GM21423 (cell line): ENCODE data around the gene TMEM129.
"Not testable (repeated sequence)": the region's sequence is repeated elsewhere in the genome, so short reads cannot be mapped to it uniquely, and the experiment has no call there.

Source experiments
- ATAC-seq: cut with Tn5 transposase; IDR thresholded peaks from one replicate; pipeline ENCODE4 v1.9.1; 2021; ENCODE audit warnings: mild to moderate bottlenecking, moderate library complexity; ENCODE audit not compliant: unreplicated experiment

Gene TMEM129

DNA sequence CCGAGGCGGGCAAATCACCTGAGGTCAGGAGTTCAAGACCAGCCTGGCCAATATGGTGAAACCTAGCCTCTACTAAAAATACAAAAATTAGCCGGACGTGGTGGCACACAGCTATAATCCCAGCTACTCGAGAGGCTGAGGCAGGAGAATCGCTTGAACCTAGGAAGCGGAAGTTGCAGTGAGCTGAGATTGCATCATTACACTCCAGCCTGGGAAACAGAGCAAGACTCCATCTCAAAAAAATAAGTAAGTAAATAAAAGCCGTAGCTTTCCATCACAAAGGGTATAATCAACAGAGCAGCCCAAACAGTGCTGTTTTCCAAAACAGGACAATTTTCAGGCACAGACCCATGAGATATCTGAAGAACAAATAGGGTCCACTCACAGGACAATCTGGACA lies 19.5 kb downstream of the TMEM129 start:
- ATAC-seq = not testable (repeated sequence)

- no peak for ATAC-seq
Observed at GRCh38 chr4:1695913-1696312, 25.2 kb downstream of the TMEM129 start.

DNA sequence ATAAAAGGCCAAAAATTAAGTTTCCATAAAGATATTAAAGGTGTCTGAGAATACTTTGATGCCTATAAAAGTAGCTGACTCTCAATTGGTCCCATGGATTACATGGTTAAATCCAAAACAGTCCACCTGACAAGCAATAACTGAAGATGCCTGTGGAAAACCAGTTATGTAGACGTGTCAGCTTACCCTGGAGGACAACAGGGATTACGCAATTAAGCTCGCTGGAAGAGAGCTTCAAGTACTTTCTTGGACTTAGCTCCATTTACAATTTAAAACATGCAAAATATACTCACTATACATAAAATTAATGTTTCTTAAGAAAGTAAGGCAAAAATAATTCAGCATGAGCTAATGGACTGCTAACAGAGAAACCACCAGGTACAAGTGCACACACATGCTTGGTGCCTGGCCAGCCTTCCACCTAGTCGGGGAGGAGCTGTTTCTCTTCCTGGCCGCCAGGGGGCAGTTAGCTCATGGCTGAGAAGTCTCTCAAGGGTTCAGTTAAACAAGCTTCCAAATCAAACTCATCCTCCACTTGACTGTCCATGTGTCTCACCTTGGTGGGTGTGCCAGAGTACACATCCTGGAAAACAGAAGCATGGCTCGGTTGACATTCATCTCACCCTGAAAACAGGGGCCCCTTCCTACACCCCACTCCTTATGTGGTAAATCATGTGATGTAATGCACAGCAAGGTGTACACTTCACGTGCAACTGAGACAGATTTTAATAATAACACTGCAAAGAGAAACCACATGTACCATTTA lies 27.8 kb downstream of the TMEM129 start:
- ATAC-seq = peak; percentile 78

DNA sequence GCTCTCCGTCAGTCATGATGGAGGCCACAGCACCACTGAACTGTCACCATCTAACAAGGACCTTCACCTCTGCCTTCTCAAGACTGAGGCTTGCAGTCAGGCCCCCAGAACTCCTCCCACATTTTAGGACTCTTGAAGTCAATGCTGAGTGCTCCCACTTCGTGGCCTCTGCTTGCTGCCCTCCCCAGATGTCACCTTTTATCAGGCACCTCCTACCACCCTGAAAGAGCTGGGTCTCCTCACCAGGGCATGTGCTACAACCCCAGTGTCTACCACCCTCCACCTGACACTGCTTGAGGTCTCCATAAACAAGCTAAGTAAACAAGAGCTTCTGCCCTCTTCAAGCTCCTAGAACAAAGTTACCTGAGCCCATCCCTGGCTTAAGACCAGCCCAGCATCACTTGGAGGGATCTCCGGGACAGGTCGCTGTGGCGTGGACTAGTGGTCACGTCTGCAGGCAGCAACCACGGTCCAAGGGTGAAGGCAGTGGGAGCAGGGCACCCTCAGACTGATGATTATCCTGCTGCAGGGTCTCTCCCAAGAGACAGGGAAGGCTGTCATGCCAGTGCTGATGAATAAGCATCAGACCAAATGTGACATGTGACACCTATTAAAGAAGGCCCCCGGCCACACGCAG lies 29.3 kb downstream of the TMEM129 start:
- no peak for ATAC-seq

DNA sequence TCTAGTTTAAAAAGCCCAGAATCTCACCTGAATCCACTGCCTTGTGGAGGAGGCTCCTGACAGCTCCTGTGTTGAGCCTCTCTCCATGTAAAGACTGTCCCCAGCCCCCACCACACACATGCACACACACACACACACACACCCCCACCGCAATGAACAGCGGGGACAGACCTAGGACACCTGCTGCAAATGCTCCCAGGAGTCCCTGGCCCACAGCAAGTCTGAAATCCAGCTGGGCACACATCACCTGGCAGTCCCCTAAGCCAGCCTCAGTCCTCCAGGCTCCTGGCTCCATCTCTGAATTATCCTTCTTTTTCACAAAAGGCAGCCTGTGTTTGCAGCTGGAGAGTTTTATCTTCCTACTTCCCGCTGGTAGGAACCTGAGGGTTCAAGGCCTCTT lies 30.4 kb downstream of the TMEM129 start:
- ATAC-seq = no peak

DNA sequence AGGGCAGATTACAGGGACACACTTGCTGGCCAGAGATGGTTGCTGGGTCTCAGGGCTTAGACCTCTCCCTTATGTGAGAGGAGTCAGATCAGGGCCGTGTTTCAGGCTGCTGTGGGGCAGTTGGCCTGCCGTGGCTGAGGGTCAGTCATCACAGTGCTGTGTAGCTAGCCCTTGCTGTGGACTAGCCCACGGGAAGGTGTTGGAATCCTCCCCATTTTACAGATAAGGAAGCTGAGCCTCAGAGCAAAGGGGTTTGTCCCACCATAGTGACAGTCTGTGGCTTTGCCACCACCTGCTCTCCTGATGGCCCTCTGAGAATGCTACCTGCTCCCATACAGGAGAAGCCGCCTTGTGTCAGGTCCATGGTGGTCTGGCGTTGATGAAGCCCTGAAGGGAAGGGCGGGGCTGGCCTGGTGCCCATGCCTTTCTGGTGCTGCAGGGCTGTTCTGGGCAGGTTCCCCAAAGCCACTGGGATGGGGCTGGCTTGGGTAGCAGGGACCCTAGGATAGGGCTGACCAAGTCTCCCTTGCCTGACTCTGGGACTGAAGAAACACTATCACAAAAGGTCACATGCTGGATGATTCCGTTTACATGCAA lies 34.6 kb downstream of the TMEM129 start:
- no peak for ATAC-seq

DNA sequence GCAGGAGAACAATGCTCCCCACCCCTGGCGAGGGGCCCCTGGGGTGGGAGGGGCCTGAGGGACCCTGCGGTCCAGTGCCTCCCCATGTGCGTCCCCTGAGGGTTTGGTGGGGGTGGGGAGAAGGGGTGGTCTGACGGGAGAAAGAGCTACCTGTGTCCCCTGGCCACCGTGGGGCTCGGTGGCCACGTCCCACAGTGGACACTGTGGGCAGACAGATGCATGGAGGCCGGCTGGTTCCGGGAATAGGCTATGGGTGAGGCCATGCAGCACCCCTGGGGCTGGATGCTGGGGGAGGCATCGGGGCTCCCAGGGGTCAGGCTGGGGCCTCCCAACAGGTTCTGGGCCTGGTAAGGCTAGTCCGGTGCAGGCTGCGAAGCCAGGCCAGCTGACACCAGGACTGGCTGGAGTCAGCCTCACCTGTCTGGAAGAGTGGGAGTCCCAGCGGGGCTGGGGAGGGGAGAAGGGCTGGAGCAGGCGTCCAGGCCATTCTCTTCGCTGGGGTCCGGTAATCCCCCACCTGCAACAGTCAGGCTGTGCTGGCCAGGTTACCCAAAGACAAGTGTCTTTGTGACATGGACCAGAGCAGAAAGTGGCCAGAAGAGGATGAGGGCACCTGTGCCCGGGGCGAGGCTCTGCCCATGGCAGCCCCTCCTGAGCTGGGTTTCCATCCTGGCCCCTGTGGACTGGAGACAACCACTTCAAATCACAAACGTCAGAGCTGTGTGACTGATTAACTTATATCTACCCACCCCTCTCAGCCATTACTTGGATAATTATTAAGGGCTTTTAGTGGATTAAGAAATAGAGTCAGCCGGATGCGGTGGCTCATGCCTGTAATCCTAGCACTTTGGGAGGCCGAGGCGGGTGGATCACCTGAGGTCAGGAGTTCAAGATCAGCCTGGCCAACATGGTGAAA lies 35.6 kb downstream of the TMEM129 start:
- ATAC-seq = no peak

DNA sequence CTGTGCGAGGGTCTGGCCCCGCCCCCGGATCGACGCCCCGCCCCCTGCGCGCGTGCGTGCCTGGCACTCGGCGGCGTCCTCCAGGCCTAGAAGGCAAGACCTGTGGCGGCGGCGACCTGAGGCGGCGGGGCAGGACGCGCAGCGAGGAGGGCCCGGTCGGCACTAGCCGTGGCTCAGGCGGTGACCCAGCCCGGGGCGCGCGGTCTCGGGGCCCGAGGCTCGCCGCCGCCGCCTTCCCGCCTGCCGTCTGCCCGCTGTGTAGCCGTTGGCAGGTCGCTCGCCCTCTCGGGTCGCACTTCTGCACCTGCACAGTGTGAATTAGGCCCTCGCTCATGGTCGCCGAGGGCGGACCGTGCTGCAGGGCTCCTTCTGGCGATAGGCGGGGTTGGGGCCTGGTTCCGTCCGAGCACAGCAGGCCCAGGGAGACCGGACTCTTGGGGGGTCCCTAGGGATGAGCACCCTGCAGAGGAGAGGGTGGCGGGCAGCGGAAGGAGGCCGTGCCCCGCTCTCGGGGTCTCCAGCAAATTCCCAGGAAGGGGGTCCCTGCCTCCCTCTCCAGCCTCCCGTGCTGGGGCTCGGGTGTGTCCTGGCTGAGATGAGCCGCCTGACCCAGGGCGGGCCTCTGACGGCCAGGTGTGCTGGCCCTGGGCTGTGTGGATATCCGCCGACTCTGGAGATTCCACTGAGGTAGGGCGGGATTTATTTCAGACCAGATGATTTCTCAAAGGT lies 36.5 kb downstream of the TMEM129 start:
- ATAC-seq = no peak

DNA sequence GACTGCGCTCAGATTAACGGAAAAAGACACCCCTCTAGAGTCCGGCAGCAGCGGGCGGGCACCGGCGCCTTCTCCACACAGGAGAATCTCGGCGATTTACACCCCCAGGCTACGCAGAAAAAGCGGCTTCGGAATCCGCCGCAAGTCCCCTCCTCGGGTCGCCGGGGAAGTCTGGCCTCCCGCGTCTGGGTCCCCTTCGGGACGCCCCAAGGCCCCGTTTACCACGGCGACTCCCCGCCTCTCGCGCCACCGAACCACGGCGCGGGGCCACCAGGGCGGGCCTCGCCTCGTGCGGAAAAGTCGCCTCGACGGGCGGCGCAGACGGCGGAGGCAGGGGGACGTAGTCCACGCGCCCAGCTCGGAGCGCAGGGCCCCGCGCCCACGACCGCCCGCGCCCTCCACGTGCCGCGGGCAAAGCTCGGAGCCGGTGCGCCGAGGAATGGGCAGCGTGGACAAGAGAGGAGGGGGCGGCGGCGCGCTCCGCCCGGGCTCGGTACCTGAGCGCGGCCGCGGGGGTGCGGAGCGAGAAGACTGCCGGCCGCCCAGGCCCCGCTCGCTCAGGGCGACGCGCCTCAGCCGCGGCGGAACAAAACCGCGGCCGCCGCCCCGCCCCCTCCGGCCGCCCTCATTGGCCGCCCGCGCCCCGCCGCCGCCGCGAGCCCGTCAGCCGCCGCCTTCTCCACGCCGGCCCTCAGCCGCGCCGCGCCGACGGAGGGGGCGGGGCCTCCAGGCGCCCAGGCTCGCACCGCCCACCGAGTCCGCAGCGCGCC lies 37.2 kb downstream of the TMEM129 start, which contains the start of gene FAM53A:
Gene FAM53A, minus strand, starts transcription at position 578 of the 770 bp plus-strand sequence. CDS start 15,572 bp downstream, outside the sequence.
- peak; percentile 86 for ATAC-seq

DNA sequence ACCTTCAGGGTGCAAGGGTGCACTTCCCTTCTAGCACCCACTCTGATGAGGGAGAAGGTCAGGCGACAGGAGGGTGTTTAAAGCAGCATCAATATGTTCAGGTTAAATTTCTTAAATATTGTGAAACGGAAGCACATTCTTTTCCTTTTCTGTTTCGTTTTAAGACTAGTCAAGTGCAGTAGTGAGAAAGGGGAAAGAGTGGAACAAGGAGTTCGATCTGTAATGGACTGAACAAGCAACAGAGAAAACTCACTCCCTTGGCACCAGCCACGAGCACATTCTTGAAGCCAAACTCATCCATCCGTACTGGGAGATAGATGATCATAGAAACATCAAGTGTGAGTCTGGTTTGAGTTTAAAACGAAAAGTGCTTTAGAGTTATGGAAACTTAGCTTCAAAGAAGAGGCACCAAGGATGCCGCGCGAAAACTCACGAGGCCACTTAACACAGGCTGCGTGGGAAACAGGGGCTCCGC lies 37.8 kb downstream of the TMEM129 start:
- no peak for ATAC-seq

DNA sequence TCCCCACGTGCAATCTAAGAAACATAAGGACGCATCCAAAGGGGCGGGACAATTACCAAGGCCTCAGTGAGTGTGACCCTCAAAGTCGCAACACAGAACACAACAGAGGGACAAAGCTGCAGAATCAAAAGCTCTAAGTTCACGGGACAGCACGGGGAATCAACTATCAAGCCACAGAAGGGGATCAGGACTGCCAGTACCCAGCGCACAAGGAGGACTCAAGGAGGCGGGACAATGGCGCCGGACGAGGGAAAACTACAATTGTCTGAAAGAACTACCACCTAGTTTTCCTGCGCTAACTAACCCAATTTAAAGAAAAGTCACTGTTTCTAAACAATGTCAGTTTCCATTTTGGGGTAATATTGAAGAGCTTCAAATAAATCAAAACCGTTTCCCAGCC lies 38.3 kb downstream of the TMEM129 start:
- no peak for ATAC-seq

- ATAC-seq = no peak
Observed at GRCh38 chr4:1678244-1678643, 42.9 kb downstream of the TMEM129 start.

GRCh38 chr4:1676605-1677525 lies 44.3 kb downstream of the TMEM129 start:
- no peak for ATAC-seq

DNA sequence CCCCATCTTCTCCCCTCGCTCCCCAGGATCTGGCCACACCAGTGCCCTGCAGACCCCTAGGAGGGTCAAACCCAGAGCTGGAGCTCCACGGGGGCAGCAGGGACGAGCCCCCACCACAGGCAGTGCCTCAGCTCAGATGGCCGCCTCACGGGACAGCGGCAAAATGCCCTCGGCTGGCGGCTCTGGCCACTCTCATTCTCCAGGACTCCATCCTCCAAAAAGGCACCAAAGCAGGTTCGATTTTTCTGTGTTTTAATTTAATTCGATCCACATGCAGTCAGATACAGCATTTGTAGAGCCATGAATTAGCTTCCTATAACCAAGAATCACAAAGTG lies 45.4 kb downstream of the TMEM129 start:
- ATAC-seq = no peak

DNA sequence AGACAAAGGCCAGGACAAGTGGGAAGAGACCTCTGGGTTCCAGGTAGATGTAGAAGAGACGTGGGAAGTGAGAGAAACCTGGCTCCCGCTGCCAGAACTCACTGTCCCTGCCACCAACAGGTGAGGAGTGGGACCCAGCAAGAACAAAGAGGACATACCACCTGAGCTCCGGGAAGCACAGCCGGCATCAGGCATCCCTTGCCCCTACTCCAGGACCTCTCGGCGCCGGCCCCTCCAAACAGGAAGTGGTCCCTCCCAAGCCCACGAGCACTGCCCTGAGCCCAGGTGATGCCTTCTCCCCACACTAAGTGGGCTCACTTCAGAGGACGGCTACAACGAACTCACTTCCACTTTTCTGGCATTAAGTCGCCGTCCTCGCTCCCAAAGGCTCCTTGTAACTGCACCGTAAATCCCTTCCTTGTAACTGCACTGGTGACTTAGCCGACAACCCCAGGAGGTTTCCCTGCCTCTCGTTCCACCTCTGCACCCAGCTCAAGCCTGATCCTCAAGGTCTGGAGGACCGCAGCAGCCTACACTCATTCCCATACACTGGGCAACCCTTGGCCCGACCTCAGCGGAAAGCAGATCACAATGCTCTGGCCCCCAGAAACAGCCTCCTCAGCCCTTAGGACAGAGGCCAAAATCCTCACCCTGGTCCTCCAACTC lies 45.9 kb downstream of the TMEM129 start:
- ATAC-seq = no peak

GRCh38 chr4:1674682-1675081 lies 46.4 kb downstream of the TMEM129 start:
- ATAC-seq = no peak

DNA sequence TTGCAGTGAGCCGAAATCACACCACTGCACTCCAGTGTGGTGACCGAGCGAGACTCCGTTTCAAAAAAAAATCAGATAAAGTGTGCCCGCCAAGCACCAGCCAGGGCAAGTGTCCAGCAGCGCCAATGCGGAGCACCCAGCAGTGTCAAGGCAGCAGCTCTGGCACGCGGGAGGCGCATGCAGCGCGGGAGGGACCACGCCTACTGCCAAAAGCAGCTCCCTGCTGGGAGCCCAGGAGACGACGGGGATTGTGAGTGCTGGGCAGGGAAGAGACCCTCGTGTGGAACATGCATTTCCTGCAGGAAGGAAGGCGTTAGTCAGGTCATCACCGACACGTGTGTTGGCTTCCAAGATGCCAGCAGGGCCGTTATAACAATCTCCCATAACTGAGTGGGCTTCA lies 47.5 kb downstream of the TMEM129 start:
- ATAC-seq = no peak

DNA sequence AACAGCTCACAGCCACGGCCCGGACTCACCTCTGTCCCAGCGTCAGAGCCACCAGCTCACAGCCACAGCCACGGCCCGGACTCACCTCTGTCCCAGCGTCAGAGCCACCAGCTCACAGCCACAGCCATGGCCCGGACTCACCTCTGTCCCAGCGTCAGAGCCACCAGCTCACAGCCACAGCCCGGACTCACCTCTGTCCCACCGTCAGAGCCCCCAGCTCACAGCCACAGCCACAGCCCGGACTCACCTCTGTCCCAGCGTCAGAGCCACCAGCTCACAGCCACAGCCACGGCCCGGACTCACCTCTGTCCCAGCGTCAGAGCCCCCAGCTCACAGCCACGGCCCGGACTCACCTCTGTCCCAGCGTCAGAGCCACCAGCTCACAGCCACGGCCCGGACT lies 50.1 kb downstream of the TMEM129 start:
- ATAC-seq = not testable (repeated sequence)
